H1 (cell line): Measurements from ENCODE around the gene ABHD13. TPM values are rescaled to one million over a fixed set of nuclear protein-coding genes. Genes with fewer than 3 reads are reported as not detected.

Source experiments
- PHF8 ChIP-seq: fragments of 200-600 bp; sonication (generic); conservative IDR thresholded peaks from 2 replicates; pipeline ENCODE4 v1.7.1; 2012; ENCODE audit warnings: low read depth, mild to moderate bottlenecking, inconsistent platforms, low read length, moderate library complexity
- polyA plus RNA-seq, 7 experiments: library from polyadenylated mRNA; depleted of rRNA in 3 of 7; stranded (reverse) in 5 of 7; unstranded in 2 of 7; fragments of >200 nt in 5 of 7; fragments of 200-250 nt in 2 of 7; gene quantifications; 1 replicate in 5 of 7; 2 replicates in 1 of 7; 4 replicates in 1 of 7; pipeline versions ENCODE4 v1.2.1 to v1.2.3, GENCODE V29; 2011 to 2013; ENCODE audit warnings: missing spikeins in 2 of 7, mixed read lengths in 2 of 7
- total RNA-seq: library from RNA; stranded (reverse); fragmentation: NEBNext Ultra II Directional; extraction: Animal tissue kit (Norgen Biotek cat#: 25700); gene quantifications from 2 replicates; pipeline ENCODE4 v1.2.1, GENCODE V29; 2021

ABHD13 gene
- total and polyA plus RNA-seq, 2 of the 8 experiments (the other 6 are each of a cell fraction or from before 2014, with no cell fraction given): 3.5 to 6.6 TPM

GRCh38 chr13:108226184-108226583 is 8.0 kb downstream of the ABHD13 start (continued):
- TF ChIP-seq PHF8: no peak
